ENCODE data around the gene VTN.

VTN gene

GRCh38 chr17:28386391-28386790 is 16.3 kb upstream of the VTN start:
- TF ChIP-seq CTCF (conservative IDR thresholded peaks at IDR 0.05) = no peak
- H3K27ac ChIP-seq = no peak overlapping the region

GRCh38 chr17:28385406-28385805 is 15.3 kb upstream of the VTN start:
- TF ChIP-seq CTCF (conservative IDR thresholded peaks at IDR 0.05) = no peak
- H3K27ac ChIP-seq = peak overlapping the region; percentile 89

- H3K27ac ChIP-seq = peak overlapping the region; percentile 89
- no peak for TF ChIP-seq CTCF (conservative IDR thresholded peaks at IDR 0.05)
Measured at GRCh38 chr17:28385037-28385400, 14.9 kb upstream of the VTN start.

GRCh38 chr17:28384281-28385036 is 14.4 kb upstream of the VTN start:
- TF ChIP-seq CTCF (conservative IDR thresholded peaks at IDR 0.05) = no peak
- H3K27ac ChIP-seq = peak overlapping the region; percentile 89

GRCh38 chr17:28381141-28381825 is 11.2 kb upstream of the VTN start:
- TF ChIP-seq CTCF (conservative IDR thresholded peaks at IDR 0.05) = no peak
- peak overlapping the region; percentile 73 for H3K27ac ChIP-seq

GRCh38 chr17:28379814-28380801 is 10.0 kb upstream of the VTN start:
- TF ChIP-seq CTCF (conservative IDR thresholded peaks at IDR 0.05) = no peak

GRCh38 chr17:28372945-28373274 is 2.8 kb upstream of the VTN start:
- peak overlapping the region; percentile 99 for H3K27ac ChIP-seq
- no peak for TF ChIP-seq CTCF (conservative IDR thresholded peaks at IDR 0.05)

More at GRCh38 chr17:28379814-28380801, 10.0 kb upstream of the VTN start:
- H3K27ac ChIP-seq = peak overlapping the region; percentile 73

Data from VCaP (cell line).